HUDEP-2 (cell line): Measurements from ENCODE around the gene TAP2.

Experiments
- DNase-seq, 76 experiments: peaks; one replicate each; lab custom pipeline; 2025; ENCODE audit not compliant: unreplicated experiment in 76 of 76; lab: John Stamatoyannopoulos, UW

The TAP2 gene

DNA sequence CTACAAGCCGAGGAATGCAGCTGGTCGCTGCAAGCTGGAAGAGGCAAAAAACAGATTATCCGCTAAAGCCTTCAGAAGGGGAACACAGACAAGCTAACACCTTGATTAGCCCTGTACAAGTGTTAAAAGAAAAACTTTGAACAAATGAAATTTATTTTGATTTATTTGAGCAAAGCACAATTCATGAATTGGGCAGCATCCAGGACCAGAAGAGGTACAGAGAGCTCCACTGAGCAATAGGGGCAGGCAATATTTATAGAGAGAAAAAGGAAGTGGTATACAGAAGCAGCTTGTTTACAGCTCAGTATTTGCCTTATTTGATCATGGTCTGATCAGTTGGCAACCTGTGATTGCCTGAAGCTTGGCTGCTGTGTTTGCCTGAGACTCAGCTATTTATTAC, 39.4 kb downstream of the TAP2 start:
- DNase-seq: no peak

DNA sequence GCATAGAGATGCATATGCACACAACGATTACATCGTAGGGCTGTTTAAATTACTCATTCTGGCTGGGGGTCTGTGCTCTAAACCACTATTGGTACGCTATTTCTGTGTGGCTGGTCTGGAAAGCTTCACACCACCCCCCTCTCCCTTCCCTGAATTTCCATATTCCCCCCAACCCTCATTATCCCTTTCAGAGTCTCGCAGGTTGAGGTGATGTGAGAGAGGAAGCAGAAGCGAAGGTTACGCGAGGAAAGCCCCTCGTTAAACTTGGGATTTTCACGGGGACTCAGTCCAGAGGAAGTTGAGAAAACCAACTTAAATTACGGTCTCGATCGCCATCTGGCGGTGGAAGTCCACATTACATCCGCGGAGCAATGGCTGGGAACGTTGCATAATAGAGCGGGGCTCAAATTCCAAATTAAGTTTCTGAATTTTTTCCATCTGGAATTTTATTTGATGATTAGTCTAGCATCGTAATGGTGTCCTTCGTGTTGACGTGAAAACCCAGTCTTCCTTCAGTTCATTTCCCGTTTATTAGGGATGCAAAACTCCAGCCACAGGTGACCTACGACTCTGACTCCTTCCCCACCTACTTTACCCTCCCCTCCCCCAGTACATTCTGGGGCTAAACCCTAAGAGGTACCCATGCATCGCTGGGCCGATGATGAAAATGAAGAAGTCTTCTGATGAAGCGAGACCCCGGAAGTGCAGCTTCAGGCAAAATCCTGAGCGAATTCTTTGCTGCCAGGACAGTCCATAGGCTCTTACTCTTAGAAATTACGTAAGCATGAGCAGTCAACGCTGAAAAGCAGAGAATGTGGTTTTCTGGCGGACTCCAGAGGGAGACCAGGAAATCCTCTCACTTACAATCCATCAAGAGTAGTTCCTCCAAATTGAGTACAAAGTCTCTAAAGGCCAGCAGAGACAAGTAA, 41.4 kb downstream of the TAP2 start:
- peak in 52 of 76 experiments; percentile 7 to 75 (median 46) for DNase-seq

DNA sequence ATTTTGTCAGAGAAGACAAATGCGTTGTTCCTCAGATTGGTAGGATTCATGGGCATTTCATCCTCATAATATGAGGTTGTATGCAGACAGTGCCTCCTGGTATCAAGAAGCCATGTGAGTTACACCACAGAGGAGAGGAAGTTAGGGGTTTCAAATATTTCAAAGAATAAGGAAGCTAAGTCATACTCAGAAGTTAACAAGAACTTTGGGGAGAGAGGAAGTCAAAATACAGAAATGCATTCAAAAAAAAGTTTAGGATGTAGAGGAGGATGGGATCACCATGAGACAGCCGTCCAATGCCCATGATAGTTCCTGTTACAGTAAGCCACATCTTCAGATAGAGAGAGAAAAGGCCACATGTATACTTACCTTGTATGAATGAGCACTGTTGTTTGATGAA, 44.0 kb downstream of the TAP2 start:
- no peak for DNase-seq

DNA sequence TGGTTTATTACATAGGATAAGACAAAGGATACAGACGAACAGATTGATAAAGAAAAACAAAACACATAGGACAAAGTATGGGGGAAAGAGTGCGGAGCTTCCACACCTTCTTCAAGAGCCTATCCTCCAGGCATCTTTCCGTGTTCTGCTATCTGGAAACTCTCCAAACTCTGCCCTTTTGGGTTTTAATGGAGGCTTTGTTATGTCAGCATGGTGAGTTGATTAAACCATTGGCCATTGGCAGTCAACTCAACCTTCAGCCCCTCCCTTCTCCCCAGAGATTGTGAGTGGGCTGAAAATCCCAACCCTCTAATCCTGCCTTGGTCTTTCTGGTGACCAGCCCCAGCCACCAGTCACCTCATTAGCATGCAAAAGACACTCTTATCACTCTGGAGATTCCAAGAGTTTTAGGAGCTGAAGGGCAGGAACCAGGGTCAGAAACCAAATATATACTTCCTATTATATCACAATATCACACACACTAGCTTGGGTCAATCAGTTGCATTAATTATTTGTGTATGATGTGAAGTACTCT, 45.6 kb downstream of the TAP2 start:
- no peak for DNase-seq

DNA sequence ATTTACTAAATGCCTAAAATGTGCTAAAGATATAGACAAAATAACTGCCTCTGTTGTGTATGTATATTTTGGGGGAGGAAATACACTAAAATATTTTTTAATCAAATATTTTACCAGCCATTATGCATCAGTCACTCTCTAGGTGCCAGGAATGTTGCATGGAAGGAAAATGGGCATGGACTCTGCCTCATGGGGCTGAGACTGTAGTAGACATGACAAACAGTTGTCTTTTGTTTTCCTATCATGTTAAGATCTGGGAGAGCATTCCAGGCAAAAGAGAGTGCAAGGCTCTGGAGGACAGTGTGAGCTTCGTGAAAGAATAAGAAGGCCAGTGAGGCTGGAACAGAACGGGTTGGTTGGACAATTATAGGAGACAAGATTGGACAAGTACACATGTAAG, 48.2 kb downstream of the TAP2 start:
- DNase-seq: no peak
